Left lung (tissue), 10 donors: ENCODE results near the gene MAP2. TPM values are rescaled to one million over a fixed set of nuclear protein-coding genes. Genes with fewer than 3 reads are reported as not detected.

Experiments used
- ATAC-seq: fragments of 200-7000 bp; cut with Tn5 transposase; one replicate; pipeline ENCODE4 v1.9.1; 2020; ENCODE audit warnings: moderate library complexity
- DNase-seq, 4 donors: peaks; one replicate each; pipeline ENCODE4 v3.0.0-alpha.2; 2013 to 2020
- H3K27ac ChIP-seq, 2 donors: fragments of 200-600 bp; sonication (generic) in 1 of 2; one replicate each; pipeline versions ENCODE4 v1.5.0 to v1.8.0; 2020 to 2021
- H3K27me3 ChIP-seq, 2 donors: fragments of 200-600 bp; sonication (generic) in 1 of 2; one replicate each; pipeline versions ENCODE4 v1.5.0 to v1.8.0; 2020 to 2021
- H3K36me3 ChIP-seq, 2 donors: fragments of 200-600 bp; sonication (generic) in 1 of 2; one replicate each; pipeline versions ENCODE4 v1.5.0 to v1.8.0; 2020 to 2021
- H3K4me1 ChIP-seq, 2 donors: fragments of 200-600 bp; one replicate each; pipeline ENCODE4 v1.8.0; 2021
- H3K4me3 ChIP-seq, 2 donors: fragments of 200-600 bp; sonication (generic) in 1 of 2; one replicate each; pipeline versions ENCODE4 v1.5.0 to v1.8.0; 2020 to 2021; ENCODE audit warnings: mild to moderate bottlenecking in 1 of 2
- H3K9me3 ChIP-seq, 2 donors: fragments of 200-600 bp; sonication (generic) in 1 of 2; one replicate each; pipeline versions ENCODE4 v1.5.0 to v1.8.0; 2020 to 2021
- CTCF ChIP-seq, 2 donors: fragments of 200-600 bp; sonication (generic) in 1 of 2; IDR thresholded peaks; one replicate each; pipeline versions ENCODE4 v1.5.0 to v1.8.0; 2021; ENCODE audit warnings: antibody characterized with exemption in 2 of 2
- intact Hi-C, 2 donors: fragments of 100-400 bp; cut with DNase I; formaldehyde crosslinking; loops; one replicate each; pipeline versions ENCODE4 v1.11.2 to v1.14.2; 2022
- polyA plus RNA-seq, 6 donors: library from polyadenylated mRNA; unstranded; fragments of 120-200 nt; gene quantifications; one replicate each; pipeline ENCODE4 v1.2.1, GENCODE V29; 2013; ENCODE audit not compliant: insufficient read length in 6 of 6
- total RNA-seq, 2 donors: library from RNA; stranded (reverse); fragmentation: NEBNext Ultra II Directional; extraction: Animal tissue kit (Norgen Biotek cat#: 25700); gene quantifications; one replicate each; pipeline ENCODE4 v1.2.1, GENCODE V29; 2021
- donor health status: DM: no; HTN: yes; CAD: no.
- donor health status: DM: no; HTN: no; CAD: no.

Gene MAP2
- total and polyA plus RNA-seq, 8 donors = 8.5 to 67.1 (median 11.1) TPM

GRCh38 chr2:209424199-209424701, 403 bp downstream of the MAP2 start:
- Histone ChIP-seq H3K9me3 (no peaks in the 10 kb centered on the region), H3K36me3 (no peaks in the 10 kb centered on the region), H3K27me3 (peaks cover 0 to 32% of the 10 kb centered on the region in 2 donors), H3K27ac (peak overlapping the region; percentile 17 to 37), H3K4me1 (peaks cover 0 to 8% of the 10 kb centered on the region in 2 donors), H3K4me3 (peak overlapping the region; percentile 45 to 54)
- intact Hi-C loops = loop anchor here in 1 of 2 donors (10.0 kb wide), 1 partner anchor 131 kb away; no protein-coding TSS in a partner anchor
- DNase-seq (peak in 2 of 4 donors; percentile 38 to 80), ATAC-seq (peak; percentile 52)
- TF ChIP-seq CTCF (IDR thresholded peaks at IDR 0.05) = no peak

- DNase-seq (no peak), ATAC-seq (no peak)
- Histone ChIP-seq H3K4me3 (peak overlapping the region; percentile 45 to 54), H3K27me3 (peaks cover 0 to 32% of the 10 kb centered on the region in 2 donors), H3K36me3 (no peaks in the 10 kb centered on the region), H3K27ac (no peak overlapping the region), H3K4me1 (peaks cover 0 to 8% of the 10 kb centered on the region in 2 donors), H3K9me3 (no peaks in the 10 kb centered on the region)
- TF ChIP-seq CTCF (IDR thresholded peaks at IDR 0.05) = no peak
- intact Hi-C loops = loop anchor here in 1 of 2 donors (10.0 kb wide), 1 partner anchor 130 kb away; no protein-coding TSS in a partner anchor
Measured at GRCh38 chr2:209424781-209425470, 1.1 kb downstream of the MAP2 start.

GRCh38 chr2:209425471-209426071, 1.7 kb downstream of the MAP2 start:
- intact Hi-C loops = loop anchor here in 1 of 2 donors (10.0 kb wide), 1 partner anchor 129 kb away; no protein-coding TSS in a partner anchor
- H3K4me1 ChIP-seq = peaks cover 0 to 8% of the 10 kb centered on the region in 2 donors
- no peaks in the 10 kb centered on the region for H3K9me3 ChIP-seq
- peak; percentile 36 to 52 for TF ChIP-seq CTCF (IDR thresholded peaks at IDR 0.05)
- peak in 1 of 4 donors; percentile 43 for DNase-seq
- peak; percentile 54 for ATAC-seq
- H3K36me3 ChIP-seq = no peaks in the 10 kb centered on the region
- H3K4me3 ChIP-seq = peak overlapping the region in 1 of 2 donors; percentile 54
- peak overlapping the region in 1 of 2 donors; percentile 35 for H3K27ac ChIP-seq
- peaks cover 0 to 32% of the 10 kb centered on the region in 2 donors for H3K27me3 ChIP-seq

GRCh38 chr2:209426432-209426831, 2.6 kb downstream of the MAP2 start:
- ATAC-seq = peak; percentile 47
- Histone ChIP-seq H3K4me3 (no peak overlapping the region), H3K9me3 (no peaks in the 10 kb centered on the region), H3K27me3 (peaks cover 0 to 32% of the 10 kb centered on the region in 2 donors), H3K36me3 (no peaks in the 10 kb centered on the region), H3K4me1 (peaks cover 0 to 8% of the 10 kb centered on the region in 2 donors), H3K27ac (peak overlapping the region; percentile 18 to 58)
- no peak for DNase-seq
- intact Hi-C loops = loop anchor here in 1 of 2 donors (10.0 kb wide), 1 partner anchor 128 kb away; no protein-coding TSS in a partner anchor
- no peak for TF ChIP-seq CTCF (IDR thresholded peaks at IDR 0.05)

- no peak overlapping the region for H3K4me3 ChIP-seq
- H3K9me3 ChIP-seq = no peaks in the 10 kb centered on the region
- intact Hi-C loops = no loop called here
- no peak for TF ChIP-seq CTCF (IDR thresholded peaks at IDR 0.05)
- no peaks in the 10 kb centered on the region for H3K36me3 ChIP-seq
- ATAC-seq = no peak
- H3K4me1 ChIP-seq = no peaks in the 10 kb centered on the region
- no peak overlapping the region for H3K27ac ChIP-seq
- H3K27me3 ChIP-seq = no peaks in the 10 kb centered on the region
- DNase-seq = no peak
Measured at GRCh38 chr2:209431701-209432100, 7.9 kb downstream of the MAP2 start.
